Lung (tissue), 12 donors: Measurements from ENCODE around the gene JAK1. TPM values are rescaled to one million over a fixed set of nuclear protein-coding genes. Genes with fewer than 3 reads are reported as not detected.

Experiments used
- ATAC-seq: fragments of 200-7000 bp; cut with Tn5 transposase; one replicate; pipeline ENCODE4 v1.9.1; 2020; ENCODE audit warnings: moderate number of reproducible peaks; ENCODE audit not compliant: insufficient read depth, low FRiP score
- DNase-seq, 3 donors: peaks; one replicate each; pipeline ENCODE4 v3.0.0-alpha.2; 2013 to 2017
- H3K27ac ChIP-seq, 2 donors: one replicate each; pipeline ENCODE4 v1.5.1; 2013; ENCODE audit warnings: mild to moderate bottlenecking in 2 of 2, moderate library complexity in 2 of 2, control low read depth in 1 of 2, inconsistent platforms in 1 of 2, low read depth in 1 of 2, low read length in 1 of 2
- H3K27me3 ChIP-seq, 3 donors: one replicate each; pipeline ENCODE4 v1.5.1; 2013; ENCODE audit warnings: low read length in 2 of 3; ENCODE audit not compliant: control insufficient read depth in 3 of 3, insufficient read depth in 3 of 3
- H3K36me3 ChIP-seq, 4 donors: one replicate each; pipeline ENCODE4 v1.5.1; 2013; ENCODE audit warnings: low read length in 4 of 4, mild to moderate bottlenecking in 1 of 4, moderate library complexity in 1 of 4; ENCODE audit not compliant: control insufficient read depth in 4 of 4, insufficient read depth in 4 of 4
- H3K4me1 ChIP-seq, 5 donors: one replicate each; pipeline ENCODE4 v1.5.1; 2013; ENCODE audit warnings: low read length in 5 of 5, mild to moderate bottlenecking in 2 of 5, moderate library complexity in 1 of 5; ENCODE audit not compliant: control insufficient read depth in 5 of 5, insufficient read depth in 5 of 5
- H3K4me3 ChIP-seq: one replicate; pipeline ENCODE4 v1.5.1; 2013; ENCODE audit warnings: mild to moderate bottlenecking, control low read depth, moderate library complexity
- H3K9ac ChIP-seq, 2 donors: one replicate each; pipeline ENCODE4 v1.5.1; 2013; ENCODE audit warnings: low read length in 2 of 2, control low read depth in 1 of 2; ENCODE audit not compliant: insufficient read depth in 1 of 2
- H3K9me3 ChIP-seq, 4 donors: one replicate each; pipeline ENCODE4 v1.5.1; 2013; ENCODE audit warnings: low read length in 3 of 4, mild to moderate bottlenecking in 1 of 4, moderate library complexity in 1 of 4; ENCODE audit not compliant: control insufficient read depth in 4 of 4, insufficient read depth in 3 of 4
- CTCF ChIP-seq: IDR thresholded peaks from 2 replicates; pipeline ENCODE4 v1.5.1; 2012; ENCODE audit warnings: mild to moderate bottlenecking; ENCODE audit errors: control extremely low read depth, extremely low read depth
- WGBS, 2 donors: extraction: QIAGEN DNeasy Blood & Tissue Kit; methylation state at CpG; one replicate each; pipeline ENCODE4 v1.1.7; 2013; 5-methylcytosine and 5-hydroxymethylcytosine counted together
- polyA plus RNA-seq, 2 donors: library from polyadenylated mRNA; stranded (reverse); fragments of 200-250 nt; gene quantifications; one replicate each; pipeline ENCODE4 v1.2.1, GENCODE V29; 2013
- total RNA-seq, 2 donors: library from RNA; depleted of rRNA in 1 of 2; stranded (reverse); fragments of >200 nt in 1 of 2; gene quantifications; one replicate each; pipeline ENCODE4 v1.2.1, GENCODE V29; 2014 to 2021
- donor health status: control.
- donor health status: control.
- donor health status: Bipolar disorder and iron deficiency.
- donor health status: healthy.
- donor health status: DM: yes; HTN: yes; CAD: no.

The JAK1 gene
- total and polyA plus RNA-seq, 4 donors: 26.7 to 162 (median 116) TPM

- Histone ChIP-seq H3K27ac (no peak overlapping the region), H3K4me1 (peaks cover 0 to 10% (median 7%) of the 10 kb centered on the region in 5 donors), H3K9me3 (peaks cover 0 to 2% (median 0%) of the 10 kb centered on the region in 4 donors), H3K27me3 (no peaks in the 10 kb centered on the region), H3K4me3 (no peak overlapping the region), H3K36me3 (peaks cover 6 to 14% (median 11%) of the 10 kb centered on the region in 4 donors), H3K9ac (no peak overlapping the region)
- no peak for TF ChIP-seq CTCF
- WGBS, 2 donors: 88 to 96% methylated on average over 5 of the region's 5 CpGs
- no peak for DNase-seq
- no peak for ATAC-seq
Observed at GRCh38 chr1:64884261-64885040, 81.9 kb downstream of the JAK1 start.

GRCh38 chr1:64882574-64883255 is 83.6 kb downstream of the JAK1 start:
- H3K9ac ChIP-seq: no peak overlapping the region
- DNase-seq: no peak
- H3K9me3 ChIP-seq: peaks cover 0 to 2% (median 0%) of the 10 kb centered on the region in 4 donors
- H3K27ac ChIP-seq: no peak overlapping the region
- H3K36me3 ChIP-seq: peaks cover 6 to 22% (median 16%) of the 10 kb centered on the region in 4 donors
- 92 to 93% methylated on average over 11 of the region's 11 CpGs for WGBS, 2 donors
- ATAC-seq: no peak
- no peak overlapping the region for H3K4me3 ChIP-seq
- no peaks in the 10 kb centered on the region for H3K27me3 ChIP-seq
- peaks cover 0 to 12% (median under 1%) of the 10 kb centered on the region in 5 donors for H3K4me1 ChIP-seq
- TF ChIP-seq CTCF: no peak

GRCh38 chr1:64881281-64881680 is 85.1 kb downstream of the JAK1 start:
- H3K4me1 ChIP-seq: peaks cover 0 to 12% (median 0%) of the 10 kb centered on the region in 5 donors
- H3K27ac ChIP-seq: no peak overlapping the region
- H3K27me3 ChIP-seq: no peaks in the 10 kb centered on the region
- peaks cover 6 to 36% (median 19%) of the 10 kb centered on the region in 4 donors for H3K36me3 ChIP-seq
- H3K9ac ChIP-seq: no peak overlapping the region
- no peak for TF ChIP-seq CTCF
- H3K9me3 ChIP-seq: peaks cover 0 to 2% (median 0%) of the 10 kb centered on the region in 4 donors
- ATAC-seq (no peak), DNase-seq (no peak)
- H3K4me3 ChIP-seq: no peak overlapping the region
- 97 to 100% methylated on average over 1 of the region's 1 CpG for WGBS, 2 donors
